GM12878 (cell line): ENCODE data around the gene NDUFB11. TPM values are rescaled to one million over a fixed set of nuclear protein-coding genes. Genes with fewer than 3 reads are reported as not detected.
A peak's percentile ranks its signal among the peaks of the same experiment; 100 is the strongest.

Experiments used
- ATAC-seq: fragments of 200-7000 bp; cut with Tn5 transposase; 3 replicates; pipeline ENCODE4 v1.9.1; 2020; ENCODE audit warnings: mild to moderate bottlenecking, moderate library complexity
- BruUV-seq: library from RNA; stranded (reverse); fragments of 400-500 nt; replicated peaks from 2 replicates; lab custom pipeline; 2021; lab: Mats Ljungman, UMichigan
- CTCF ChIA-PET: fragments of 300-600 bp; sonication (Branson Sonifier 250); formaldehyde crosslinking; extraction: SDS; loops from one replicate; lab custom pipeline; 2021; ENCODE audit warnings: inconsistent platforms; lab: Yijun Ruan, JAX
- POLR2A ChIA-PET: fragments of 350-600 bp; formaldehyde crosslinking; extraction: SDS; loops from one replicate; lab custom pipeline; 2021; ENCODE audit warnings: inconsistent platforms; lab: Charles Lee
- RAD21 ChIA-PET: fragments of 300-600 bp; sonication (Branson Sonifier 250); formaldehyde crosslinking; loops from one replicate; lab custom pipeline; 2023; ENCODE audit warnings: antibody characterized with exemption; ENCODE audit not compliant: unreplicated experiment; lab: Charles Lee
- SMC1A ChIA-PET: fragments of 300-600 bp; sonication (Branson Sonifier 250); formaldehyde crosslinking; loops from one replicate; lab custom pipeline; 2023; ENCODE audit not compliant: unreplicated experiment, uncharacterized antibody; lab: Charles Lee
- DNase-seq: peaks from one replicate; pipeline ENCODE4 v3.0.0-alpha.2; 2011; ENCODE audit warnings: low read depth, low spot score
- FAIRE-seq: peaks from 3 replicates; lab custom pipeline; 2011; peaks lifted over from hg19 to GRCh38; lab: Jason Lieb, UNC
- H2AFZ ChIP-seq: 2 replicates; pipeline ENCODE4 v1.6.0; 2011; ENCODE audit warnings: low read depth, low read length, control low read depth; ENCODE audit not compliant: control insufficient read depth
- H3K27ac ChIP-seq: 2 replicates; pipeline ENCODE4 v1.5.1; 2011; ENCODE audit warnings: control low read depth; ENCODE audit not compliant: control insufficient read depth, insufficient read depth
- H3K27me3 ChIP-seq, 2 experiments: replicated peaks in 1 of 2; 2 replicates each; pipeline versions ENCODE4 v1.6.0 to v1.6.1; 2011; ENCODE audit warnings: low read length in 1 of 2; ENCODE audit not compliant: control insufficient read depth in 2 of 2, insufficient read depth in 2 of 2
- H3K36me3 ChIP-seq, 2 experiments: 2 replicates each; pipeline ENCODE4 v1.5.1; 2011; ENCODE audit warnings: low read length in 1 of 2; ENCODE audit not compliant: control insufficient read depth in 2 of 2, insufficient read depth in 2 of 2
- H3K4me1 ChIP-seq: 2 replicates; pipeline ENCODE4 v1.6.1; 2011; ENCODE audit warnings: mild to moderate bottlenecking, low read length, moderate library complexity, mixed read lengths; ENCODE audit not compliant: control insufficient read depth, insufficient read depth
- H3K4me2 ChIP-seq: 2 replicates; pipeline ENCODE4 v1.6.0; 2011; ENCODE audit warnings: control low read depth; ENCODE audit not compliant: control insufficient read depth, insufficient read depth
- H3K4me3 ChIP-seq: fragments of 200-600 bp; sonication (generic); 2 replicates; pipeline ENCODE4 v1.5.1; 2016
- H3K79me2 ChIP-seq: 2 replicates; pipeline ENCODE4 v1.6.0; 2011; ENCODE audit warnings: low read length; ENCODE audit not compliant: control insufficient read depth, insufficient read depth
- H3K9ac ChIP-seq: 2 replicates; pipeline ENCODE4 v1.8.0; 2011; ENCODE audit warnings: low read length, control low read depth, mixed read lengths; ENCODE audit not compliant: control insufficient read depth, insufficient read depth
- H3K9me3 ChIP-seq: replicated peaks from 3 replicates; pipeline ENCODE4 v1.5.1; 2011; ENCODE audit warnings: mild to moderate bottlenecking, low read length; ENCODE audit not compliant: control insufficient read depth, insufficient read depth
- H4K20me1 ChIP-seq: 2 replicates; pipeline ENCODE4 v1.6.0; 2011; ENCODE audit not compliant: control insufficient read depth, insufficient read depth
- BCL3 ChIP-seq: IDR thresholded peaks from 2 replicates; pipeline ENCODE4 v1.6.1; 2011; ENCODE audit warnings: borderline replicate concordance, low read depth, mild to moderate bottlenecking, moderate library complexity, low read length; ENCODE audit not compliant: insufficient read depth, poor library complexity, severe bottlenecking
- JUNB ChIP-seq: IDR thresholded peaks from 2 replicates; pipeline ENCODE4 v1.6.1; 2016; ENCODE audit warnings: antibody characterized with exemption, mild to moderate bottlenecking
- MYB ChIP-seq: fragments of 150-350 bp; IDR thresholded peaks from 2 replicates; pipeline ENCODE4 v1.6.1; 2014; ENCODE audit warnings: mild to moderate bottlenecking, low read depth, low read length, borderline replicate concordance
- SMARCA5 ChIP-seq: fragments of 450-650 bp; IDR thresholded peaks from 2 replicates; pipeline ENCODE4 v1.6.1; 2017; ENCODE audit warnings: mild to moderate bottlenecking
- ZNF687 ChIP-seq: fragments of 450-650 bp; IDR thresholded peaks from 2 replicates; pipeline ENCODE4 v1.6.1; 2017; ENCODE audit warnings: mild to moderate bottlenecking, moderate library complexity
- WGBS: methylation state at CpG from one replicate; pipeline ENCODE4 v1.1.6; 2016; ENCODE audit warnings: low lambda C conversion rate; ENCODE audit not compliant: insufficient replicate concordance, insufficient coverage; ENCODE audit errors: missing lambda C conversion rate; 5-methylcytosine and 5-hydroxymethylcytosine counted together
- in situ Hi-C: fragments of 300-500 bp; cut with MboI; formaldehyde crosslinking; loops from 9 replicates; pipeline ENCODE4 v1.14.3; 2018; ENCODE audit warnings: mixed read lengths
- intact Hi-C: fragments of 100-400 bp; cut with micrococcal nuclease; formaldehyde crosslinking; loops from one replicate; pipeline ENCODE4 v1.14.2; 2022; ENCODE audit not compliant: unreplicated experiment
- polyA plus RNA-seq, 11 experiments: library from polyadenylated mRNA; depleted of rRNA in 4 of 11; unstranded in 6 of 11; stranded (reverse) in 5 of 11; fragments of >200 nt; fragmentation: Nextera tagmentation in 4 of 11; fragmentation: Illumina TruSeq in 1 of 11; extraction: Ambion mirVana in 4 of 11; extraction: Trizol in 1 of 11; gene quantifications; 1 replicate in 1 of 11; 2 replicates in 10 of 11; pipeline versions ENCODE4 v1.2.1 to v1.2.3, GENCODE V29; 2011 to 2016; ENCODE audit warnings: inconsistent platforms in 2 of 11, missing spikeins in 2 of 11, low read depth in 1 of 11
- total RNA-seq, 4 experiments: library from RNA; depleted of rRNA in 3 of 4; stranded (reverse); fragments of >200 nt in 3 of 4; fragmentation: Illumina TruSeq in 1 of 4; extraction: Trizol in 1 of 4; gene quantifications; 2 replicates each; pipeline versions ENCODE4 v1.2.1 to v1.2.3, GENCODE V29; 2013 to 2021
- TF ChIP-seq, protein P1 (sequence below): IDR thresholded peaks from 2 replicates; pipeline ENCODE4 v1.6.1; 2011; ENCODE audit warnings: mild to moderate bottlenecking, low read depth, low read length, moderate library complexity; ENCODE audit not compliant: insufficient replicate concordance
- TF ChIP-seq, protein P2 (sequence below): IDR thresholded peaks from 2 replicates; pipeline ENCODE4 v1.6.1; 2012; ENCODE audit warnings: mild to moderate bottlenecking, low read depth, low read length

NDUFB11 gene
- total and polyA plus RNA-seq, 10 of the 15 experiments (the other 5 are each of a cell fraction or from before 2014, with no cell fraction given) = 16.1 to 202 (median 83.3) TPM

DNA sequence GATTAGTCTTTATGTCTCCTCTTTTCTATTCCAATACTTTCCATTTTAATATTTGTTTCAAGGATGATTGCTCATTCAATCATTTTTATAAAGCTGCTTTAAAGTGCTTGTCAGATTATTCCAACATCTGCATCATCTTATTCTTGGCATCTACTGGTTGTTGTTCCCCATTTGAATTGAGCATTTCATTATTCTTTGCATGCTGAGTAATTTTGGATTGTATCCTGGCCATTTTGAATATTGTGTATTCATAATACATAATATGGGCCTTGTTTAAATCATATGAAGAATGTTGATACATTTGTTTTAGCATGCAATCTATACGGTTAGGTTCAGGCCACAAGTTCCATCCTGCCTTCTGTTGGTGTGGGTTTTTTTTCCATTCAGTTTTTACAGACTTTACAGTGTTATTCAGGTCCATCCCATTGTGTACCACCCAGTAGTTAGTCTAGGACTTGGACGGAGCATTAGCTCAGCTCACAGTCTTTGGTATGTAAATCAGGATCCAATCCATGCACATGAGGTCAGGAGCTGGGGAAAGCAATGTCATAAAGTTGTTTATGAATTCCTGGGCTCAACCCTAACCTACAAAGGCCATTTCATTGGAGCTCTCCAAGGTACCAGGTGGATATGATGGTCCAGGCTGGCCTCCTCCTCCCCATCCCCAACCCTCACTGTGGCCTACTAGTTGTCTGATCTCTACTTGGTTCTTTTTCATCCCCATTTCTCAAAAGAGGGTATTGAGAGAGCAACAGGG, 46.0 kb downstream of the NDUFB11 start:
- FAIRE-seq (no peak), ATAC-seq (no peak), DNase-seq (no peak)
- in situ Hi-C loops (no loop called here), intact Hi-C loops (loop anchor here (10.0 kb wide), 1 partner anchor 294 kb away; no protein-coding TSS in a partner anchor)
- POLR2A ChIA-PET = no interaction called here
- SMC1A ChIA-PET = no interaction called here
- Histone ChIP-seq H2AFZ (no peak overlapping the region), H3K4me3 (no peak overlapping the region), H3K27me3 (peaks cover 0 to 2% of the 10 kb centered on the region in 2 experiments; a peak in 1 of 4 replicates), H3K4me1 (no peaks in the 10 kb centered on the region), H3K79me2 (no peaks in the 10 kb centered on the region), H3K9me3 (no peaks in the 10 kb centered on the region; the same call in 2 of the 3 replicates), H3K27ac (no peak overlapping the region), H3K9ac (no peak overlapping the region), H4K20me1 (no peaks in the 10 kb centered on the region), H3K36me3 (no peaks in the 10 kb centered on the region), H3K4me2 (no peak overlapping the region)
- TF ChIP-seq, protein P1, sequence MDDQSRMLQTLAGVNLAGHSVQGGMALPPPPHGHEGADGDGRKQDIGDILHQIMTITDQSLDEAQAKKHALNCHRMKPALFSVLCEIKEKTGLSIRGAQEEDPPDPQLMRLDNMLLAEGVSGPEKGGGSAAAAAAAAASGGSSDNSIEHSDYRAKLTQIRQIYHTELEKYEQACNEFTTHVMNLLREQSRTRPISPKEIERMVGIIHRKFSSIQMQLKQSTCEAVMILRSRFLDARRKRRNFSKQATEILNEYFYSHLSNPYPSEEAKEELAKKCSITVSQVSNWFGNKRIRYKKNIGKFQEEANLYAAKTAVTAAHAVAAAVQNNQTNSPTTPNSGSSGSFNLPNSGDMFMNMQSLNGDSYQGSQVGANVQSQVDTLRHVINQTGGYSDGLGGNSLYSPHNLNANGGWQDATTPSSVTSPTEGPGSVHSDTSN = no peak
- TF ChIP-seq MYB = no peak
- TF ChIP-seq BCL3 = no peak
- TF ChIP-seq, protein P2, sequence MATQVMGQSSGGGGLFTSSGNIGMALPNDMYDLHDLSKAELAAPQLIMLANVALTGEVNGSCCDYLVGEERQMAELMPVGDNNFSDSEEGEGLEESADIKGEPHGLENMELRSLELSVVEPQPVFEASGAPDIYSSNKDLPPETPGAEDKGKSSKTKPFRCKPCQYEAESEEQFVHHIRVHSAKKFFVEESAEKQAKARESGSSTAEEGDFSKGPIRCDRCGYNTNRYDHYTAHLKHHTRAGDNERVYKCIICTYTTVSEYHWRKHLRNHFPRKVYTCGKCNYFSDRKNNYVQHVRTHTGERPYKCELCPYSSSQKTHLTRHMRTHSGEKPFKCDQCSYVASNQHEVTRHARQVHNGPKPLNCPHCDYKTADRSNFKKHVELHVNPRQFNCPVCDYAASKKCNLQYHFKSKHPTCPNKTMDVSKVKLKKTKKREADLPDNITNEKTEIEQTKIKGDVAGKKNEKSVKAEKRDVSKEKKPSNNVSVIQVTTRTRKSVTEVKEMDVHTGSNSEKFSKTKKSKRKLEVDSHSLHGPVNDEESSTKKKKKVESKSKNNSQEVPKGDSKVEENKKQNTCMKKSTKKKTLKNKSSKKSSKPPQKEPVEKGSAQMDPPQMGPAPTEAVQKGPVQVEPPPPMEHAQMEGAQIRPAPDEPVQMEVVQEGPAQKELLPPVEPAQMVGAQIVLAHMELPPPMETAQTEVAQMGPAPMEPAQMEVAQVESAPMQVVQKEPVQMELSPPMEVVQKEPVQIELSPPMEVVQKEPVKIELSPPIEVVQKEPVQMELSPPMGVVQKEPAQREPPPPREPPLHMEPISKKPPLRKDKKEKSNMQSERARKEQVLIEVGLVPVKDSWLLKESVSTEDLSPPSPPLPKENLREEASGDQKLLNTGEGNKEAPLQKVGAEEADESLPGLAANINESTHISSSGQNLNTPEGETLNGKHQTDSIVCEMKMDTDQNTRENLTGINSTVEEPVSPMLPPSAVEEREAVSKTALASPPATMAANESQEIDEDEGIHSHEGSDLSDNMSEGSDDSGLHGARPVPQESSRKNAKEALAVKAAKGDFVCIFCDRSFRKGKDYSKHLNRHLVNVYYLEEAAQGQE = peak; percentile 64; the same call in 1 of the 2 replicates
- no peak for TF ChIP-seq JUNB
- no peak for TF ChIP-seq ZNF687
- TF ChIP-seq SMARCA5 = no peak
- RAD21 ChIA-PET = no interaction called here
- no TSS peak for BruUV-seq
- 0% methylated on average over 2 of the region's 2 CpGs for WGBS
- CTCF ChIA-PET = no interaction called here
